ENCODE results near the gene RPS19BP1. TPM values are rescaled to one million over a fixed set of nuclear protein-coding genes. Genes with fewer than 3 reads are reported as not detected.

RPS19BP1 gene
- total RNA-seq = 25.2 and 40.8 TPM in 2 replicates

GRCh38 chr22:39532215-39533073 lies at the start of gene RPS19BP1:
Gene RPS19BP1, minus strand, starts transcription at chr22:39532748. Its CDS starts 10 bp downstream, at chr22:39532738.

GRCh38 chr22:39570665-39571064 lies 38.1 kb upstream of the RPS19BP1 start, which contains the start of gene CACNA1I:
Gene CACNA1I, plus strand, starts transcription at chr22:39570753. Its CDS starts 0 bp downstream, at chr22:39570753.

GRCh38 chr22:39520226-39521105 lies 12.1 kb downstream of the RPS19BP1 start, which contains the start of gene ATF4:
Gene ATF4, plus strand, starts transcription at chr22:39520562. Its CDS starts 884 bp downstream, at chr22:39521446.

GRCh38 chr22:39502109-39502788 lies 30.3 kb downstream of the RPS19BP1 start, which contains the start of gene MIEF1:
Gene MIEF1, plus strand, starts transcription at chr22:39502290. Its CDS starts 9,005 bp downstream, at chr22:39511295.

Other genes starting within 250 kb of the RPS19BP1 start
- gene RPL3, start 213.1 kb downstream of the RPS19BP1 start, total RNA-seq = 3,454 and 5,569 TPM in 2 replicates
- gene SYNGR1, start 182.8 kb downstream of the RPS19BP1 start, total RNA-seq = 5.4 and 10.0 TPM in 2 replicates
- gene TAB1, start 133.0 kb downstream of the RPS19BP1 start, total RNA-seq = 14.0 and 18.7 TPM in 2 replicates
- under 0.01 TPM in 1 of 2 replicates, not detected in the other for gene MGAT3, start 75.7 kb downstream of the RPS19BP1 start, total RNA-seq
- 12.1 and 13.9 TPM in 2 replicates for gene MIEF1, start 30.5 kb downstream of the RPS19BP1 start, total RNA-seq
- gene ATF4, start 12.2 kb downstream of the RPS19BP1 start, total RNA-seq = 141 and 225 TPM in 2 replicates
- gene CACNA1I, start 38.0 kb upstream of the RPS19BP1 start, total RNA-seq = under 0.01 TPM in 2 replicates